Omental fat pad (tissue), 4 donors: ENCODE measurements around the gene NKX2-4. TPM values are rescaled to one million over a fixed set of nuclear protein-coding genes. Genes with fewer than 3 reads are reported as not detected.

Experiments used
- ATAC-seq: fragments of 150-250 bp; one replicate; pipeline ENCODE4 v1.9.1; 2016; ENCODE audit warnings: mild to moderate bottlenecking, moderate library complexity; ENCODE audit not compliant: low FRiP score
- DNase-seq: peaks from one replicate; pipeline ENCODE4 v3.0.0-alpha.2; 2019; ENCODE audit warnings: low spot score
- CTCF ChIP-seq, 3 donors: fragments of 450-650 bp; IDR thresholded peaks; one replicate each; pipeline ENCODE4 v1.5.1; 2016 to 2017; ENCODE audit warnings: antibody characterized with exemption in 3 of 3, mild to moderate bottlenecking in 3 of 3, moderate library complexity in 2 of 3
- total RNA-seq, 4 donors: library from RNA; depleted of rRNA; stranded (reverse); fragments of >200 nt; gene quantifications; one replicate each; pipeline ENCODE4 v1.1.0, GENCODE V29; 2016

The NKX2-4 gene
- total RNA-seq, 4 donors from 2014 or later, result not detected

GRCh38 chr20:21398109-21399004, 1.0 kb upstream of the NKX2-4 start:
- no peak for DNase-seq
- TF ChIP-seq CTCF (IDR thresholded peaks at IDR 0.05), result no peak

GRCh38 chr20:21396599-21397340, 556 bp downstream of the NKX2-4 start:
- no peak for TF ChIP-seq CTCF (IDR thresholded peaks at IDR 0.05)
- ATAC-seq, result no peak

More at GRCh38 chr20:21398109-21399004, 1.0 kb upstream of the NKX2-4 start:
- no peak for ATAC-seq

GRCh38 chr20:21395666-21396598, 1.4 kb downstream of the NKX2-4 start:
- peak; percentile 45 for ATAC-seq
- no peak for TF ChIP-seq CTCF (IDR thresholded peaks at IDR 0.05)
- DNase-seq, result no peak

More at GRCh38 chr20:21396599-21397340, 556 bp downstream of the NKX2-4 start:
- DNase-seq, result no peak

- ATAC-seq (no peak), DNase-seq (no peak)
- no peak for TF ChIP-seq CTCF (IDR thresholded peaks at IDR 0.05)
These were observed 2.2 kb downstream of the NKX2-4 start for GRCh38 chr20:21395051-21395665.

GRCh38 chr20:21394551-21394950, 2.8 kb downstream of the NKX2-4 start:
- no peak for TF ChIP-seq CTCF (IDR thresholded peaks at IDR 0.05)
- no peak for DNase-seq
- ATAC-seq, result no peak
